ENCODE measurements around the gene PPP1R13B.
A peak's percentile ranks its signal among the peaks of the same experiment; 100 is the strongest.
"Not testable (repeated sequence)": the region's sequence is repeated elsewhere in the genome, so short reads cannot be mapped to it uniquely, and the experiment has no call there.

The PPP1R13B gene

DNA sequence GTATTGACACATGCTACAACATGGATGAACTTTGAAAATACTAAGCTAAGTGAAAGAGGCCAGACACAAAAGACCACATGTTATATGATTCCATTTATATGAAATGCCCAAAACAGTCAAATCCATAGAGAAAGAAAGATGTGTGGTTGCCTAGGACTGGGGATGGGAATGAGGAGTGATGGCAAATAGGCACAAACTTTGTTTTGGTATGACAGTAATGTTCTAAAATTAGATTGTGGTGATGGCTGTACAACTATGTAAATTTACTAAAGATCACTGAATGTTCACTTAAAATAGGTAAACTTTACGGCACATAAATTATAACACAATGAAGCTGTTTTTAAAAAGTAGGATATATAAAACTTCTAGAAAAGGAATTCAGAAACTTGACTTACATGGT lies 41.7 kb downstream of the PPP1R13B start:
- no peak for DNase-seq (ENCODE audit: low read depth)
- TF ChIP-seq, protein P1, sequence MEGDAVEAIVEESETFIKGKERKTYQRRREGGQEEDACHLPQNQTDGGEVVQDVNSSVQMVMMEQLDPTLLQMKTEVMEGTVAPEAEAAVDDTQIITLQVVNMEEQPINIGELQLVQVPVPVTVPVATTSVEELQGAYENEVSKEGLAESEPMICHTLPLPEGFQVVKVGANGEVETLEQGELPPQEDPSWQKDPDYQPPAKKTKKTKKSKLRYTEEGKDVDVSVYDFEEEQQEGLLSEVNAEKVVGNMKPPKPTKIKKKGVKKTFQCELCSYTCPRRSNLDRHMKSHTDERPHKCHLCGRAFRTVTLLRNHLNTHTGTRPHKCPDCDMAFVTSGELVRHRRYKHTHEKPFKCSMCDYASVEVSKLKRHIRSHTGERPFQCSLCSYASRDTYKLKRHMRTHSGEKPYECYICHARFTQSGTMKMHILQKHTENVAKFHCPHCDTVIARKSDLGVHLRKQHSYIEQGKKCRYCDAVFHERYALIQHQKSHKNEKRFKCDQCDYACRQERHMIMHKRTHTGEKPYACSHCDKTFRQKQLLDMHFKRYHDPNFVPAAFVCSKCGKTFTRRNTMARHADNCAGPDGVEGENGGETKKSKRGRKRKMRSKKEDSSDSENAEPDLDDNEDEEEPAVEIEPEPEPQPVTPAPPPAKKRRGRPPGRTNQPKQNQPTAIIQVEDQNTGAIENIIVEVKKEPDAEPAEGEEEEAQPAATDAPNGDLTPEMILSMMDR (IDR thresholded peaks at IDR 0.05; ENCODE audit: low read depth, low read length, missing control alignments): no peak
- no peak overlapping the region for H3K4me3 ChIP-seq (ENCODE audit: low read depth, low read length)

DNA sequence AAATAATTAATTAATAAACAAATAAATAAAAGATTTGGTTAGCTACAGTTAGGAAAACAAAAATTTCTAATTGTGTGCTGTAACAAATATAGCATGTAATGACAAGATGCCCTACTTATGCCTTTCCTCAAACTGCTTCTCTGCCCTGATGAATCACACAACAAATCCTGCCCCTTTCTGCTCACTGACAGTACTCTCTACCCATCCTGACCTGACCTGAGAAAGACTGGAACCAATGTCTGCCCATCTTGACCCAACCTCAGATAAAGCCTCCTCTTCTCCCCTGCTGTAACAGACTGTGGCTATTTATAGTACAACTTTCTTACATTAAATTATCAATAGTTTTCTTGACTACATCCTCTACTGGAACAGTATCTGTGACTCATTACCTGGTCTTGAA lies 43.7 kb downstream of the PPP1R13B start:
- no peak overlapping the region for H3K4me3 ChIP-seq (ENCODE audit: low read depth, low read length)
- DNase-seq (ENCODE audit: low read depth): no peak
- TF ChIP-seq, protein P1 (IDR thresholded peaks at IDR 0.05; ENCODE audit: low read depth, low read length, missing control alignments): no peak

DNA sequence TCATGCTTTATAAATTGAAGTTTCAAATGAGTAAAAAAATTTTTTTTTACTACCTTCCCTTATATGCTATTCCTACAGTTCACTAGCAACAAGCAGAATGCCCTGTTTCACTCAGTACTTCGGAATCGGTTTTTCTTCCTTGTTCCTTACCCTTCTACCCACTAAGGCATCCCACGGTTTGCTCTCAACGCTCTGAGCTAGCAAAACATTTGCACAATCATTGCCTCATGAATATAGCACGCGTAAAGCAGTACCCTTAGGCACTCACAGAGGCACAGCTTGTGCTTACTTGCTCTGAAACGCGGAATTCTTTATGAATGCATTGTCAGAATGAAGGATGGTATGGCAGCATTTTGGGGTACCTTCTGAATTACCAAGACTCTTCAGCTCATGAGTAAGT lies 45.0 kb downstream of the PPP1R13B start:
- no peak overlapping the region for H3K4me3 ChIP-seq (ENCODE audit: low read depth, low read length)
- DNase-seq (ENCODE audit: low read depth): no peak
- TF ChIP-seq, protein P1 (IDR thresholded peaks at IDR 0.05; ENCODE audit: low read depth, low read length, missing control alignments): no peak

- no peak for DNase-seq (ENCODE audit: low read depth)
- no peak overlapping the region for H3K4me3 ChIP-seq (ENCODE audit: low read depth, low read length)
- TF ChIP-seq, protein P1 (IDR thresholded peaks at IDR 0.05; ENCODE audit: low read depth, low read length, missing control alignments): no peak
These were observed 45.9 kb downstream of the PPP1R13B start for GRCh38 chr14:103801459-103801858.

DNA sequence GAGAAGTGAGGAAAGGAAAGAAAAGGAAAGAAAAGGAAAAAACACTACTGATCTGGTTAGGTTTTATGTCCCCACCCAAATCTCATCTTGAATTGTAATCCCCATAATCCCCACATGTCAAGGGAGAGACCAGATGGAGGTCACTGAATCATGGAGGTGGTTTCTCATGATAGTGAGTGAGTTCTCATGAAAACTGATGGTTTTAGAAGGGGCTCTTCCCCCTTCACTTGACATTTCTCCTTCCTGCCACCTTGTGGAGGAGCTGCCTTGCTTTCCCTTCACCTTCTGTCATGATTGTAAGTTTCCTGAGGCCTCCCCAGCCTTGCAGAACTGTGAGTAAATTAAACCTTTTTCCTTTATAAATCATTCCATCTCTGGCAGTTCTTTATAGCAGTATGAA lies 54.2 kb downstream of the PPP1R13B start:
- TF ChIP-seq, protein P1 (IDR thresholded peaks at IDR 0.05; ENCODE audit: low read depth, low read length, missing control alignments): peak; percentile 5
- H3K4me3 ChIP-seq (ENCODE audit: low read depth, low read length); DNase-seq (ENCODE audit: low read depth): not testable (repeated sequence)

DNA sequence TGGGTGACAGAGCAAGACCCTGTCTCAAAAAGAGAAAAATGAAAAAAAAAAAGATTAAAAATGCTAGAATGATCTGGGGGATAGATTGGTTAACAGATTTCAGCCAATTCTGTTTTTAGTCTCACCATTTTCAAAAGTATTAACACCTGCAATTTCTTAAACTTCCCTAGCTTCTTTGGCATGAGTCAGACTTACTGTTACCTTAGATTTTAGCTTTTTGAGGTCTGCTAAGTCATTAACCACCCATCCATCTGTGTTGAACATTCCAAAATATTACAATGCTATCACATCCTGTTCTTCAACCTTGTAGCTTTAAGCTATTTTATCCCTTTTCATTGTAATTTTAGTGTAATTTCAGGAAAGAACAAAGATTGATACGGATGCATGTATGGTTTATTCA lies 59.3 kb downstream of the PPP1R13B start:
- H3K4me3 ChIP-seq (ENCODE audit: low read depth, low read length): no peak overlapping the region
- no peak for DNase-seq (ENCODE audit: low read depth)
- TF ChIP-seq, protein P1 (IDR thresholded peaks at IDR 0.05; ENCODE audit: low read depth, low read length, missing control alignments): no peak

DNA sequence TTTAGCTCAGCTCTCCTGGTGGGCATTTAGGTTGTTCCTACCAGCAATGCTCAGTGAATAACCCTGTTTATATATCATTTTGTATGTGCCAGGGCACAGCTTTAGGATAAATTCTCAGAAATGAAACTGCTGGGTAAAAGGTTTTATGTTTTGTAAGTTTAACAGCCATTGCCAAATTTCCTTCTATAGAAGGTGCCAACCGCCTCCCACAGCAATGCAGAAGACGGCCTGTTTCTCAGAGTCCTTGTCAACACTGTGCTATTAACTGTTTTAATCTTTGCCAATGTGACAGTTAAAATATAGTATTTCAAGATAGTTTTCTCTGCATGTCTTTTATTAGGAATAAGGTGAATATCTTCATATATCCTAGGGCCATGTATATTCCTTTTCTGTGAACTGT lies 65.0 kb downstream of the PPP1R13B start:
- TF ChIP-seq, protein P1 (IDR thresholded peaks at IDR 0.05; ENCODE audit: low read depth, low read length, missing control alignments): no peak
- no peak for DNase-seq (ENCODE audit: low read depth)
- H3K4me3 ChIP-seq (ENCODE audit: low read depth, low read length): no peak overlapping the region

DNA sequence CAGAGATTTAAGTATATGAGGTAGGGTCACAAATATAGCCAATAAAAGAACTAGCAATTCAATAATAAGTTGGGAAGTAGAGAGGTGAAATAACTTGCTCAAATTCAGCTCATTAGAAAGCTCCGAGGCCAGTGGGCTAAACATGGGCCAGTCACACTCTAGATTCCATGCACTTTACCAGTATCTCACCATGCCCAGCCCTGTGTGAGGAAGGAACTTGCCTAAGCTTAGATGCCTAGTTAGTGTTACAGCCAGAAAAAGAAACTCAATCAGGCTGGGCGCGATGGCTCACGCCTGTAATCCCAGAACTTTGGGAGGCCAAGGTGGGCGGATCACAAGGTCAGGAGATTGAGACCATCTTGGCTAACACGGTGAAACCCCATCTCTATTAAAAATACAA lies 71.1 kb downstream of the PPP1R13B start:
- H3K4me3 ChIP-seq (ENCODE audit: low read depth, low read length); DNase-seq (ENCODE audit: low read depth): not testable (repeated sequence)
